Endothelial cell of umbilical vein (primary cell): ENCODE data around the gene SLC11A1. TPM values are rescaled to one million over a fixed set of nuclear protein-coding genes. Genes with fewer than 3 reads are reported as not detected.

ENCODE experiments used
- BruUV-seq: library from RNA; stranded (reverse); fragments of 400-500 nt; replicated peaks from 2 replicates; lab custom pipeline; 2021; lab: Mats Ljungman, UMichigan
- CTCF ChIA-PET: fragments of 300-600, 350-600 bp; sonication (Branson Sonifier 250); formaldehyde crosslinking; loops from one replicate; lab custom pipeline; 2021; ENCODE audit warnings: antibody characterized with exemption, inconsistent platforms; lab: Charles Lee
- POLR2A ChIA-PET: fragments of 300-600, 350-600 bp; sonication (Branson Sonifier 250); formaldehyde crosslinking; loops from one replicate; lab custom pipeline; 2021; ENCODE audit warnings: antibody characterized with exemption, inconsistent platforms; lab: Charles Lee
- DNase-seq: peaks from one replicate; pipeline ENCODE4 v3.0.0-alpha.2; 2011; ENCODE audit warnings: low read depth, low spot score
- FAIRE-seq: peaks from 2 replicates; lab custom pipeline; 2011; peaks lifted over from hg19 to GRCh38; lab: Jason Lieb, UNC
- H2AFZ ChIP-seq: 2 replicates; pipeline ENCODE4 v1.6.0; 2012; ENCODE audit warnings: low read depth, low read length, control low read depth, inconsistent platforms
- H3K27ac ChIP-seq: 2 replicates; pipeline ENCODE4 v1.5.1; 2011; ENCODE audit warnings: low read depth, mild to moderate bottlenecking, control low read depth, low read length, moderate library complexity; ENCODE audit not compliant: insufficient read depth
- H3K27me3 ChIP-seq, 2 experiments: 2 replicates each; pipeline versions ENCODE4 v1.6.0 to v1.6.1; 2011; ENCODE audit warnings: low read length in 2 of 2, mixed read lengths in 1 of 2; ENCODE audit not compliant: control insufficient read depth in 2 of 2, insufficient read depth in 2 of 2
- H3K36me3 ChIP-seq, 2 experiments: 2 replicates in 1 of 2; 3 replicates in 1 of 2; pipeline ENCODE4 v1.5.1; 2011; ENCODE audit warnings: low read length in 2 of 2, mild to moderate bottlenecking in 1 of 2, moderate library complexity in 1 of 2; ENCODE audit not compliant: control insufficient read depth in 2 of 2, insufficient read depth in 2 of 2; ENCODE audit errors: extremely low read depth in 1 of 2
- H3K4me1 ChIP-seq: 3 replicates; pipeline ENCODE4 v1.5.1; 2011; ENCODE audit warnings: mild to moderate bottlenecking, low read length; ENCODE audit not compliant: control insufficient read depth, insufficient read depth; ENCODE audit errors: extremely low read depth
- H3K4me2 ChIP-seq: 2 replicates; pipeline ENCODE4 v1.6.1; 2011; ENCODE audit warnings: low read length, control low read depth, mixed read lengths; ENCODE audit not compliant: insufficient read depth
- H3K4me3 ChIP-seq, 3 experiments: fragments of 200-600 bp in 1 of 3; sonication (generic), shearing (Covaris generic) in 1 of 3; replicated peaks in 1 of 3; 2 replicates each; pipeline ENCODE4 v1.5.1; 2011 to 2016; ENCODE audit warnings: control low read depth in 3 of 3, low read length in 3 of 3, mild to moderate bottlenecking in 2 of 3, inconsistent platforms in 1 of 3, low read depth in 1 of 3, moderate library complexity in 1 of 3; ENCODE audit not compliant: insufficient read depth in 1 of 3
- H3K79me2 ChIP-seq: 2 replicates; pipeline ENCODE4 v1.6.0; 2012; ENCODE audit warnings: low read length, inconsistent platforms; ENCODE audit not compliant: control insufficient read depth, insufficient read depth
- H3K9ac ChIP-seq: replicated peaks from 2 replicates; pipeline ENCODE3; 2011; ENCODE audit warnings: low read length, control low read depth; ENCODE audit not compliant: insufficient read depth; ENCODE audit errors: extremely low read depth
- H3K9me1 ChIP-seq: replicated peaks from 3 replicates; pipeline ENCODE4 v1.6.0; 2011; ENCODE audit warnings: mild to moderate bottlenecking, low read length; ENCODE audit not compliant: control insufficient read depth, insufficient read depth; ENCODE audit errors: extremely low read depth
- H3K9me3 ChIP-seq: replicated peaks from 2 replicates; pipeline ENCODE4 v1.5.1; 2012; ENCODE audit warnings: low read length, inconsistent platforms; ENCODE audit not compliant: control insufficient read depth, insufficient read depth
- H4K20me1 ChIP-seq: replicated peaks from 2 replicates; pipeline ENCODE3; 2011; ENCODE audit warnings: mild to moderate bottlenecking, low read length; ENCODE audit not compliant: control insufficient read depth, insufficient read depth; ENCODE audit errors: extremely low read depth
- EZH2 ChIP-seq: IDR thresholded peaks from 2 replicates; pipeline ENCODE4 v1.6.1; 2012; ENCODE audit warnings: borderline replicate concordance, low read depth, mild to moderate bottlenecking, moderate library complexity, low read length, inconsistent platforms; ENCODE audit not compliant: severe bottlenecking
- FOS ChIP-seq: IDR thresholded peaks from 2 replicates; pipeline ENCODE4 v1.6.1; 2011; ENCODE audit warnings: mild to moderate bottlenecking, low read length, moderate library complexity, borderline replicate concordance; ENCODE audit not compliant: insufficient read depth
- GATA2 ChIP-seq: IDR thresholded peaks from 2 replicates; pipeline ENCODE4 v1.7.0; 2011; ENCODE audit warnings: low read depth, mild to moderate bottlenecking, moderate library complexity, mixed read lengths, low read length; ENCODE audit not compliant: insufficient read length, insufficient read depth
- JUN ChIP-seq: IDR thresholded peaks from 2 replicates; pipeline ENCODE4 v1.6.1; 2011; ENCODE audit warnings: borderline replicate concordance, low read depth; ENCODE audit not compliant: insufficient read length, insufficient read depth
- MYC ChIP-seq: IDR thresholded peaks from one replicate; pipeline ENCODE4 v1.6.1; 2011; ENCODE audit warnings: mild to moderate bottlenecking, low read depth, low read length
- POLR2A ChIP-seq: IDR thresholded peaks from 2 replicates; pipeline ENCODE4 v1.6.1; 2012; ENCODE audit warnings: low read depth, mild to moderate bottlenecking, control low read depth, low read length
- POLR2AphosphoS5 ChIP-seq: IDR thresholded peaks from 2 replicates; pipeline ENCODE4 v1.6.1; 2012; ENCODE audit warnings: low read depth, mild to moderate bottlenecking, control low read depth, low read length, moderate library complexity; ENCODE audit not compliant: insufficient read depth
- dilution Hi-C: fragments of 300-500 bp; cut with MboI; formaldehyde crosslinking; loops from one replicate; pipeline ENCODE4 v1.15.0; 2019; ENCODE audit warnings: low sequenced_read_pairs; ENCODE audit not compliant: extremely low pct_ligation_motif_present
- intact Hi-C: fragments of 100-400 bp; cut with micrococcal nuclease; formaldehyde crosslinking; loops from one replicate; pipeline ENCODE4 v1.10.0; 2022
- polyA plus RNA-seq, 4 experiments: library from polyadenylated mRNA; depleted of rRNA in 3 of 4; stranded (reverse) in 3 of 4; unstranded in 1 of 4; fragments of >200 nt; gene quantifications; 2 replicates each; pipeline versions ENCODE4 v1.2.1 to v1.2.3, GENCODE V29; 2011 to 2012; ENCODE audit warnings: missing spikeins in 1 of 4
- total RNA-seq: library from RNA; stranded (reverse); gene quantifications from 2 replicates; pipeline ENCODE4 v1.2.3, GENCODE V29; 2021
- TF ChIP-seq, protein P1 (sequence below): IDR thresholded peaks from 2 replicates; pipeline ENCODE4 v1.6.1; 2011; ENCODE audit not compliant: insufficient read depth, insufficient read length
- TF ChIP-seq, protein P2 (sequence below), 2 donors: IDR thresholded peaks; 1 replicate in 1 of 2; 2 replicates in 1 of 2; pipeline ENCODE4 v1.5.1; 2011; ENCODE audit warnings: low read length in 2 of 2, mild to moderate bottlenecking in 2 of 2, moderate library complexity in 2 of 2, control low read depth in 1 of 2, inconsistent platforms in 1 of 2, low read depth in 1 of 2; ENCODE audit not compliant: insufficient read depth in 1 of 2; ENCODE audit errors: extremely low read depth in 1 of 2

The SLC11A1 gene
- total and polyA plus RNA-seq, 2 donors (not counting 3 experiments of a cell fraction or from before 2014, with no cell fraction given) = 0.03 TPM; not detected in 1

DNA sequence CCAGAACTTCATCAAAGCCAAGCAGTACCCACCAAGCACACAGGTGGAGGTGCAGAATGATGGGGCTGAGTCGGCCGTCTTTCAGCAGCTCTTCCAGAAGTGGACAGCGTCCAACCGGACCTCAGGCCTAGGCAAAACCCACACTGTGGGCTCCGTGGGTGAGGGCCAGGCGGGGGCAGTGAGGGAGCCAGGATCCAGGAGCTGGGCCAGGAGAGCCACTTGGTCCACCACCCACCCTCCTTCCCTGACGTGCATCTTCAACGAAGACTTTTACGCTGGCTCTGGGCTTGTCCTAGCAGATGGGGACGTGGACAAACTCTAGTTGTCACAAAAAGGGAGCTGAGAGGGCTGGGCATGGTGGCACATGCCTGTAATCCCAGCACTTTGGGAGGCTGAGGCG lies 48.6 kb downstream of the SLC11A1 start:
- DNase-seq = no peak
- H3K9ac ChIP-seq = no peak overlapping the region
- H3K9me3 ChIP-seq = no peaks in the 10 kb centered on the region
- H3K79me2 ChIP-seq = no peaks in the 10 kb centered on the region
- no peak overlapping the region for H3K27ac ChIP-seq
- BruUV-seq = no TSS peak
- no peak overlapping the region for H3K4me2 ChIP-seq
- no peaks in the 10 kb centered on the region for H4K20me1 ChIP-seq
- no peaks in the 10 kb centered on the region for H3K27me3 ChIP-seq
- ChIA-PET CTCF (interaction anchor here (1.0 to 1.6 kb wide), 4 partner anchors 10 to 297 kb away, joined by 3 to 5 read pairs (median 4); no protein-coding TSS in a partner anchor), POLR2A (no interaction called here)
- intact Hi-C loops (no loop called here), dilution Hi-C loops (no loop called here)
- H3K4me3 ChIP-seq = no peak overlapping the region
- TF ChIP-seq MYC = no peak
- TF ChIP-seq POLR2AphosphoS5 = no peak
- H2AFZ ChIP-seq = no peak overlapping the region
- no peaks in the 10 kb centered on the region for H3K36me3 ChIP-seq
- no peaks in the 10 kb centered on the region for H3K4me1 ChIP-seq
- no peaks in the 10 kb centered on the region for H3K9me1 ChIP-seq
- no peak for FAIRE-seq

DNA sequence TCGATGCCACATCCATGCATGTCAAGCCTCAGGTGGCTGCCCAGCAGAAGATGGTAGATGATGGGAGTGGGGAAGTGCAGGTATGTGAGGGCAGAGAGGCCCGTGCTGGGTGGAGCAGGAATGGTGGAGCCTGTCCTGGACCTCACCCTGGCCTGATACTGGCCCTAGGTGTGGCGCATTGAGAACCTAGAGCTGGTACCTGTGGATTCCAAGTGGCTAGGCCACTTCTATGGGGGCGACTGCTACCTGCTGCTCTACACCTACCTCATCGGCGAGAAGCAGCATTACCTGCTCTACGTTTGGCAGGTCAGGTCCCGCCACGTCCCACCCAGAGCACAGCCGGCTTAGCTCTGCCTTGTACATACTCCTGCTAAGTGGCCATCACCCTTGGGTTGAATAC lies 49.8 kb downstream of the SLC11A1 start:
- no peaks in the 10 kb centered on the region for H3K27me3 ChIP-seq
- H3K4me3 ChIP-seq = no peak overlapping the region
- no peak overlapping the region for H3K27ac ChIP-seq
- H3K9ac ChIP-seq = no peak overlapping the region
- H3K36me3 ChIP-seq = no peaks in the 10 kb centered on the region
- no peaks in the 10 kb centered on the region for H3K9me1 ChIP-seq
- dilution Hi-C loops = no loop called here
- no peaks in the 10 kb centered on the region for H3K9me3 ChIP-seq
- FAIRE-seq (no peak), DNase-seq (no peak)
- no peaks in the 10 kb centered on the region for H3K4me1 ChIP-seq
- POLR2A ChIA-PET = no interaction called here
- TF ChIP-seq POLR2A (no peak), FOS (no peak), POLR2AphosphoS5 (no peak), MYC (no peak), EZH2 (no peak), GATA2 (no peak), JUN (no peak)
- TF ChIP-seq, protein P1, sequence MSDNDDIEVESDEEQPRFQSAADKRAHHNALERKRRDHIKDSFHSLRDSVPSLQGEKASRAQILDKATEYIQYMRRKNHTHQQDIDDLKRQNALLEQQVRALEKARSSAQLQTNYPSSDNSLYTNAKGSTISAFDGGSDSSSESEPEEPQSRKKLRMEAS = no peak
- TF ChIP-seq, protein P2, sequence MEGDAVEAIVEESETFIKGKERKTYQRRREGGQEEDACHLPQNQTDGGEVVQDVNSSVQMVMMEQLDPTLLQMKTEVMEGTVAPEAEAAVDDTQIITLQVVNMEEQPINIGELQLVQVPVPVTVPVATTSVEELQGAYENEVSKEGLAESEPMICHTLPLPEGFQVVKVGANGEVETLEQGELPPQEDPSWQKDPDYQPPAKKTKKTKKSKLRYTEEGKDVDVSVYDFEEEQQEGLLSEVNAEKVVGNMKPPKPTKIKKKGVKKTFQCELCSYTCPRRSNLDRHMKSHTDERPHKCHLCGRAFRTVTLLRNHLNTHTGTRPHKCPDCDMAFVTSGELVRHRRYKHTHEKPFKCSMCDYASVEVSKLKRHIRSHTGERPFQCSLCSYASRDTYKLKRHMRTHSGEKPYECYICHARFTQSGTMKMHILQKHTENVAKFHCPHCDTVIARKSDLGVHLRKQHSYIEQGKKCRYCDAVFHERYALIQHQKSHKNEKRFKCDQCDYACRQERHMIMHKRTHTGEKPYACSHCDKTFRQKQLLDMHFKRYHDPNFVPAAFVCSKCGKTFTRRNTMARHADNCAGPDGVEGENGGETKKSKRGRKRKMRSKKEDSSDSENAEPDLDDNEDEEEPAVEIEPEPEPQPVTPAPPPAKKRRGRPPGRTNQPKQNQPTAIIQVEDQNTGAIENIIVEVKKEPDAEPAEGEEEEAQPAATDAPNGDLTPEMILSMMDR (IDR thresholded peaks at IDR 0.05; ENCODE audit: extremely low read depth in 1 of 2, insufficient read depth in 1 of 2, low read depth in 1 of 2, low read length in 2 of 2) = no peak
- intact Hi-C loops = no loop called here
- no peaks in the 10 kb centered on the region for H3K79me2 ChIP-seq
- no TSS peak for BruUV-seq
- no peak overlapping the region for H3K4me2 ChIP-seq
- H4K20me1 ChIP-seq = no peaks in the 10 kb centered on the region
- H2AFZ ChIP-seq = no peak overlapping the region
- CTCF ChIA-PET = interaction anchor here (1.0 to 1.6 kb wide), 2 partner anchors 9 to 49 kb away, joined by 3 to 5 read pairs; no protein-coding TSS in a partner anchor
